ENCODE data around the gene CARD9.

GRCh38 chr9:136341769-136342168 is 31.7 kb downstream of the CARD9 start:
- no peak for TF ChIP-seq EZH2phosphoT487 (IDR thresholded peaks at IDR 0.05; ENCODE audit: borderline replicate concordance, low read depth, low read length)
- TF ChIP-seq, protein P1, sequence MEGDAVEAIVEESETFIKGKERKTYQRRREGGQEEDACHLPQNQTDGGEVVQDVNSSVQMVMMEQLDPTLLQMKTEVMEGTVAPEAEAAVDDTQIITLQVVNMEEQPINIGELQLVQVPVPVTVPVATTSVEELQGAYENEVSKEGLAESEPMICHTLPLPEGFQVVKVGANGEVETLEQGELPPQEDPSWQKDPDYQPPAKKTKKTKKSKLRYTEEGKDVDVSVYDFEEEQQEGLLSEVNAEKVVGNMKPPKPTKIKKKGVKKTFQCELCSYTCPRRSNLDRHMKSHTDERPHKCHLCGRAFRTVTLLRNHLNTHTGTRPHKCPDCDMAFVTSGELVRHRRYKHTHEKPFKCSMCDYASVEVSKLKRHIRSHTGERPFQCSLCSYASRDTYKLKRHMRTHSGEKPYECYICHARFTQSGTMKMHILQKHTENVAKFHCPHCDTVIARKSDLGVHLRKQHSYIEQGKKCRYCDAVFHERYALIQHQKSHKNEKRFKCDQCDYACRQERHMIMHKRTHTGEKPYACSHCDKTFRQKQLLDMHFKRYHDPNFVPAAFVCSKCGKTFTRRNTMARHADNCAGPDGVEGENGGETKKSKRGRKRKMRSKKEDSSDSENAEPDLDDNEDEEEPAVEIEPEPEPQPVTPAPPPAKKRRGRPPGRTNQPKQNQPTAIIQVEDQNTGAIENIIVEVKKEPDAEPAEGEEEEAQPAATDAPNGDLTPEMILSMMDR (conservative IDR thresholded peaks at IDR 0.05; ENCODE audit: low read length): no peak

Data from OCI-LY7 (cell line).